ENCODE results near the gene TCERG1L.

The TCERG1L gene

DNA sequence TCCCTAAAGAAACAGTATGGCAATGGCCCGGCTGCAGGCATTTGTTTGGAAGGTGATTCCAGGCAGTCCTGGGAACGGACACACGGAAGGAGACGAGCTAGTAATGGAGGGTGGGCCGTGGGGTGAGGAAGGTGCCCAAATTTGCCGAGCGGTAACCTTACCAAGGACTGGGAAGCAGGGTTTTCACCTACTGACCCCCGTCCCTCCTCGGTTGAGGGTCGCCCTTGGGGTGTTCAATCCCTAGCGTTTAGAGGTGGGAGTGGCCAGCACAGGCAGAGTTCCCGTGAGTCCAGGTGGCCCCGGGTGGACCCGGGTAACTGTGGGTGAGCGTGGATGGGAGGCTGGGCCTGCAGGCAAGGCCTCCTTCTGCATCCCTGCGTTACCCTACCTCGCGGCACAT is 198.8 kb downstream of the TCERG1L start:
- no peak overlapping the region for H3K27ac ChIP-seq (ENCODE audit: low read length, poor library complexity, severe bottlenecking)
- H3K36me3 ChIP-seq (ENCODE audit: control insufficient read depth in 1 of 2, insufficient read depth in 2 of 2, low read depth in 1 of 2, low read length in 2 of 2) = no peaks in the 10 kb centered on the region
- H3K14ac ChIP-seq (ENCODE audit: low read length in 2 of 2) = no peak overlapping the region
- no peak overlapping the region for H4K91ac ChIP-seq (ENCODE audit: low read length)
- H3K4me2 ChIP-seq (ENCODE audit: low read length, poor library complexity, severe bottlenecking) = no peak overlapping the region
- H3K27me3 ChIP-seq (ENCODE audit: control insufficient read depth in 1 of 2, insufficient read depth in 1 of 2, low read length in 2 of 2) = no peaks in the 10 kb centered on the region
- H4K8ac ChIP-seq (ENCODE audit: low read length) = no peak overlapping the region
- H3K18ac ChIP-seq (ENCODE audit: low read depth in 1 of 2, low read length in 2 of 2) = no peak overlapping the region
- no peak overlapping the region for H3K4ac ChIP-seq (ENCODE audit: low read depth in 1 of 2, low read length in 2 of 2)
- H3K9me3 ChIP-seq (ENCODE audit: control insufficient read depth, low read length) = peaks cover 4% of the 10 kb centered on the region
- H2BK5ac ChIP-seq (ENCODE audit: low read depth, low read length, poor library complexity, severe bottlenecking) = no peak overlapping the region
- H2BK12ac ChIP-seq (ENCODE audit: low read length in 2 of 2) = no peak overlapping the region
- no peak for DNase-seq
- no peaks in the 10 kb centered on the region for H3K4me1 ChIP-seq (ENCODE audit: control insufficient read depth, insufficient read depth, low read depth, low read length)
- no peak overlapping the region for H2BK15ac ChIP-seq (ENCODE audit: low read depth, poor library complexity, severe bottlenecking)
- no peak overlapping the region for H2AFZ ChIP-seq (ENCODE audit: low read depth, low read length)
- WGBS = 90% methylated on average over 18 of the region's 18 CpGs
- no peak overlapping the region for H2BK120ac ChIP-seq (ENCODE audit: low read depth, low read length)
- H3K4me3 ChIP-seq (ENCODE audit: insufficient read depth in 1 of 2, low read depth in 1 of 2, low read length in 2 of 2) = no peak overlapping the region
- H3K23ac ChIP-seq (ENCODE audit: low read length in 2 of 2) = no peak overlapping the region
- no peaks in the 10 kb centered on the region for H3K79me1 ChIP-seq (replicated peaks; ENCODE audit: low read length, poor library complexity, severe bottlenecking)
- H3K9ac ChIP-seq (ENCODE audit: low read length) = no peak overlapping the region
- no peak overlapping the region for H2AK5ac ChIP-seq (ENCODE audit: low read length, severe bottlenecking)

DNA sequence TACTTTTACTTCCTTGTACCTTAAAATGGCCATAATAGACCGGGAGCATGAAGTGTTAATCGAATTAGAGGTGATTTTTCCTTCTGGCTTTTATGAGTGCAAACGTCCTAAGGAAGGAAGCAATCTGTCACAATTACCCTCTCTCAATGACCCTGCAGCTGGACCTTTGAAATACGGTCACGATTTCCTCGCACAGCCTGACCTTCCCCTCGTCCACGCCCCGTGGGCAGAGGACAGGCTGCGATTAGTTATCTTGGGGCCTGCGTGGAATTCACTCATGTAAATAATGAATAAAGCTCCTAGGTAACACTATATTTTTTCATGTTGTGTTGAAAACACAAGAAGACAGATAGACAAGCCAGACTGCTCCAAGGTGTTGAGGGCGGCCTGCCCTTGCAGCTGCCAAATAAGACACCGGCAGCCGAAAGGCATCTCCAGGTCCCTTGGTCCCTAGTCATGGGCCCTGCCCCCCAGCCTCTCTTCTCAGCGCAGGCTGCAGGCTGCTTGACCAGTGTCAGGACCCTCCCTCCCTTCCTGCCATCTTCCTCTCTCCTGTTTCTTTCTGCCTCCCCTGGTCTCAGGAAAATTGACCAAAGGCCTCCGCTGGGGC is 199.9 kb downstream of the TCERG1L start:
- H2BK12ac ChIP-seq (ENCODE audit: low read length in 2 of 2) = no peak overlapping the region
- H3K23ac ChIP-seq (ENCODE audit: low read length in 2 of 2) = no peak overlapping the region
- no peak overlapping the region for H2AK5ac ChIP-seq (ENCODE audit: low read length, severe bottlenecking)
- H2BK15ac ChIP-seq (ENCODE audit: low read depth, poor library complexity, severe bottlenecking) = no peak overlapping the region
- no peak overlapping the region for H2BK5ac ChIP-seq (ENCODE audit: low read depth, low read length, poor library complexity, severe bottlenecking)
- DNase-seq = no peak
- no peak overlapping the region for H3K9ac ChIP-seq (ENCODE audit: low read length)
- no peak overlapping the region for H2AFZ ChIP-seq (ENCODE audit: low read depth, low read length)
- peaks cover 4% of the 10 kb centered on the region for H3K9me3 ChIP-seq (ENCODE audit: control insufficient read depth, low read length)
- H3K27ac ChIP-seq (ENCODE audit: low read length, poor library complexity, severe bottlenecking) = no peak overlapping the region
- no peaks in the 10 kb centered on the region for H3K4me1 ChIP-seq (ENCODE audit: control insufficient read depth, insufficient read depth, low read depth, low read length)
- H3K4me2 ChIP-seq (ENCODE audit: low read length, poor library complexity, severe bottlenecking) = no peak overlapping the region
- no peak overlapping the region for H3K18ac ChIP-seq (ENCODE audit: low read depth in 1 of 2, low read length in 2 of 2)
- H3K4ac ChIP-seq (ENCODE audit: low read depth in 1 of 2, low read length in 2 of 2) = no peak overlapping the region
- no peaks in the 10 kb centered on the region for H3K27me3 ChIP-seq (ENCODE audit: control insufficient read depth in 1 of 2, insufficient read depth in 1 of 2, low read length in 2 of 2)
- no peaks in the 10 kb centered on the region for H3K36me3 ChIP-seq (ENCODE audit: control insufficient read depth in 1 of 2, insufficient read depth in 2 of 2, low read depth in 1 of 2, low read length in 2 of 2)
- H3K4me3 ChIP-seq (ENCODE audit: insufficient read depth in 1 of 2, low read depth in 1 of 2, low read length in 2 of 2) = no peak overlapping the region
- H4K91ac ChIP-seq (ENCODE audit: low read length) = no peak overlapping the region
- H4K8ac ChIP-seq (ENCODE audit: low read length) = no peak overlapping the region
- no peak overlapping the region for H2BK120ac ChIP-seq (ENCODE audit: low read depth, low read length)
- 32% methylated on average over 11 of the region's 16 CpGs for WGBS
- H3K79me1 ChIP-seq (replicated peaks; ENCODE audit: low read length, poor library complexity, severe bottlenecking) = no peaks in the 10 kb centered on the region
- no peak overlapping the region for H3K14ac ChIP-seq (ENCODE audit: low read length in 2 of 2)

DNA sequence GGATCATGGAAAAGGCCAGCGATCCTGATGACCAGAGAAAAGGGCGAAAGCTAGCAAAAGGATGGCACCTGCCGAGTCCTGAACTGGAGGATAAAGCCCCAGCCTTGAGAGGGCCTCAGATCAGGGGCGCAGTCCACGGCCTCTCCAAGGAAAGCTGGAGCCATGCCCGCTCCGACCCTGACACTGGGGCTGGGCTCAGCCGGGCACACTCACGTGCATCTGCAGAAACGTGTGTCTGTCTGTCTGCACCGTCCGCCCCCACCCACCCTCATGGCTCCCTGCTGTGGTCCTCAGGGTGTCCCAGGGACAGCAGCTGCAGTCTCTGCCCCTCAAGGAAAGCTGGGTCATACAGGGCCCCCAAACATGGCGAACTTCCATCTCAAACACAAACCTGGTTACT is 200.5 kb downstream of the TCERG1L start:
- Histone ChIP-seq H3K36me3 (ENCODE audit: control insufficient read depth in 1 of 2, insufficient read depth in 2 of 2, low read depth in 1 of 2, low read length in 2 of 2) (no peaks in the 10 kb centered on the region), H2BK5ac (ENCODE audit: low read depth, low read length, poor library complexity, severe bottlenecking) (no peak overlapping the region), H2BK120ac (ENCODE audit: low read depth, low read length) (no peak overlapping the region), H3K9me3 (ENCODE audit: control insufficient read depth, low read length) (peaks cover 4% of the 10 kb centered on the region), H3K27me3 (ENCODE audit: control insufficient read depth in 1 of 2, insufficient read depth in 1 of 2, low read length in 2 of 2) (no peaks in the 10 kb centered on the region), H3K18ac (ENCODE audit: low read depth in 1 of 2, low read length in 2 of 2) (no peak overlapping the region), H3K9ac (ENCODE audit: low read length) (no peak overlapping the region), H2BK12ac (ENCODE audit: low read length in 2 of 2) (no peak overlapping the region), H3K4me2 (ENCODE audit: low read length, poor library complexity, severe bottlenecking) (no peak overlapping the region), H2AFZ (ENCODE audit: low read depth, low read length) (no peak overlapping the region), H3K4me1 (ENCODE audit: control insufficient read depth, insufficient read depth, low read depth, low read length) (no peaks in the 10 kb centered on the region), H3K4ac (ENCODE audit: low read depth in 1 of 2, low read length in 2 of 2) (no peak overlapping the region), H3K4me3 (ENCODE audit: insufficient read depth in 1 of 2, low read depth in 1 of 2, low read length in 2 of 2) (no peak overlapping the region), H4K91ac (ENCODE audit: low read length) (no peak overlapping the region), H3K79me1 (replicated peaks; ENCODE audit: low read length, poor library complexity, severe bottlenecking) (no peaks in the 10 kb centered on the region), H4K8ac (ENCODE audit: low read length) (no peak overlapping the region), H2BK15ac (ENCODE audit: low read depth, poor library complexity, severe bottlenecking) (no peak overlapping the region), H2AK5ac (ENCODE audit: low read length, severe bottlenecking) (no peak overlapping the region), H3K27ac (ENCODE audit: low read length, poor library complexity, severe bottlenecking) (no peak overlapping the region), H3K14ac (ENCODE audit: low read length in 2 of 2) (no peak overlapping the region), H3K23ac (ENCODE audit: low read length in 2 of 2) (no peak overlapping the region)
- no peak for DNase-seq
- WGBS = 83% methylated on average over 12 of the region's 13 CpGs

DNA sequence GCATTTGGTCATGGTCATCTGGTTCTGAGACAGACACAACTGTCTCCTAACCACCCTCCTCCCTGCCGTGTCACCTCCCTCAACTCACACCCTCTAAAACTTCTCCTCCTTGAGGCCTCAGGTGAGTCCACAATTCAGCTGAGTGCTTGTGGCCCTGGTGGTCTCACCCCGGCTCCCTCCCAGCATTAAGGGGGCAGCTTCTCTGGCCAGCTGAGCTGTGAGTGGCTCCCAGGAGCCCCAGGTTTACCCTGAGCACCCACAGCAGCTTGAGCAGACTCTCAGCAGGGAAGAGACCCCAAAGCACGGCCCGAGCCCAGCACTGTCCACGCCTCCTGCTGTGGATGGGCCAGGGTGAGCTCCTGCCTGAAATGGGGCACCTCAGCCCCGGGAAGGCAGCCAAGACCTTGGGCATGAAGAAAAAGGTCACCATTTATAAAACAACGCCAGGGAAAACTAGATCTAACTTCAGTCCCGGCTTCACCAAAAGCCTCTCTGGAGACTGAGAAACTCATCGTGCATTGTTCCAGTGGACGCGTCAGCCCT is 201.2 kb downstream of the TCERG1L start:
- Histone ChIP-seq H2AK5ac (ENCODE audit: low read length, severe bottlenecking) (no peak overlapping the region), H4K8ac (ENCODE audit: low read length) (no peak overlapping the region), H3K9me3 (ENCODE audit: control insufficient read depth, low read length) (peaks cover 6% of the 10 kb centered on the region), H3K4me1 (ENCODE audit: control insufficient read depth, insufficient read depth, low read depth, low read length) (no peaks in the 10 kb centered on the region), H3K4ac (ENCODE audit: low read depth in 1 of 2, low read length in 2 of 2) (no peak overlapping the region), H3K79me1 (replicated peaks; ENCODE audit: low read length, poor library complexity, severe bottlenecking) (no peaks in the 10 kb centered on the region), H3K4me3 (ENCODE audit: insufficient read depth in 1 of 2, low read depth in 1 of 2, low read length in 2 of 2) (no peak overlapping the region), H3K9ac (ENCODE audit: low read length) (no peak overlapping the region), H2BK120ac (ENCODE audit: low read depth, low read length) (no peak overlapping the region), H3K14ac (ENCODE audit: low read length in 2 of 2) (no peak overlapping the region), H2BK12ac (ENCODE audit: low read length in 2 of 2) (no peak overlapping the region), H2AFZ (ENCODE audit: low read depth, low read length) (no peak overlapping the region), H2BK15ac (ENCODE audit: low read depth, poor library complexity, severe bottlenecking) (no peak overlapping the region), H3K18ac (ENCODE audit: low read depth in 1 of 2, low read length in 2 of 2) (no peak overlapping the region), H3K27ac (ENCODE audit: low read length, poor library complexity, severe bottlenecking) (no peak overlapping the region), H3K36me3 (ENCODE audit: control insufficient read depth in 1 of 2, insufficient read depth in 2 of 2, low read depth in 1 of 2, low read length in 2 of 2) (no peaks in the 10 kb centered on the region), H4K91ac (ENCODE audit: low read length) (no peak overlapping the region), H3K23ac (ENCODE audit: low read length in 2 of 2) (no peak overlapping the region), H2BK5ac (ENCODE audit: low read depth, low read length, poor library complexity, severe bottlenecking) (no peak overlapping the region), H3K27me3 (ENCODE audit: control insufficient read depth in 1 of 2, insufficient read depth in 1 of 2, low read length in 2 of 2) (no peaks in the 10 kb centered on the region), H3K4me2 (ENCODE audit: low read length, poor library complexity, severe bottlenecking) (no peak overlapping the region)
- 79% methylated on average over 11 of the region's 11 CpGs for WGBS
- no peak for DNase-seq

Data from mesenchymal stem cell (in vitro differentiated cells and primary cell).